H1 (cell line): ENCODE measurements around the gene DEUP1. TPM values are rescaled to one million over a fixed set of nuclear protein-coding genes. Genes with fewer than 3 reads are reported as not detected.
A peak's percentile ranks its signal among the peaks of the same experiment; 100 is the strongest.

Experiments
- CTCF ChIA-PET: fragments of 300-600 bp; sonication (Branson Sonifier 250); formaldehyde crosslinking; loops from one replicate; lab custom pipeline; 2021; ENCODE audit not compliant: partially characterized antibody; lab: Charles Lee
- POLR2A ChIA-PET: fragments of 300-600 bp; sonication (Branson Sonifier 250); formaldehyde crosslinking; loops from one replicate; lab custom pipeline; 2021; ENCODE audit warnings: inconsistent platforms; ENCODE audit not compliant: partially characterized antibody; lab: Charles Lee
- DNase-seq, 2 experiments: peaks; one replicate each; pipeline versions ENCODE4 v3.0.0 to v3.0.0-alpha.2; 2010 to 2022; ENCODE audit warnings: low spot score in 2 of 2, low read depth in 1 of 2, mixed read lengths in 1 of 2
- FAIRE-seq: peaks from 2 replicates; lab custom pipeline; 2011; peaks lifted over from hg19 to GRCh38; lab: Jason Lieb, UNC
- H2AFZ ChIP-seq: 2 replicates; pipeline ENCODE4 v1.8.1; 2012; ENCODE audit warnings: low read length, inconsistent platforms
- H2AK5ac ChIP-seq: 2 replicates; pipeline ENCODE4 v1.6.1; 2013; ENCODE audit warnings: low read depth, low read length
- H2BK120ac ChIP-seq: replicated peaks from 2 replicates; pipeline ENCODE3; 2013; ENCODE audit warnings: low read depth, low read length, inconsistent platforms
- H2BK12ac ChIP-seq: 2 replicates; pipeline ENCODE4 v1.6.1; 2013; ENCODE audit warnings: low read depth, low read length
- H2BK15ac ChIP-seq: 2 replicates; pipeline ENCODE4 v1.6.1; 2013; ENCODE audit warnings: low read length
- H2BK20ac ChIP-seq: 2 replicates; pipeline ENCODE4 v1.6.1; 2013; ENCODE audit warnings: low read length
- H2BK5ac ChIP-seq: 2 replicates; pipeline ENCODE4 v1.6.1; 2013; ENCODE audit warnings: low read depth, low read length
- H3K14ac ChIP-seq: 2 replicates; pipeline ENCODE4 v1.6.1; 2013; ENCODE audit warnings: inconsistent platforms; ENCODE audit not compliant: insufficient read length
- H3K18ac ChIP-seq: 2 replicates; pipeline ENCODE4 v1.6.1; 2013; ENCODE audit warnings: low read length; ENCODE audit errors: extremely low read depth
- H3K23ac ChIP-seq: 2 replicates; pipeline ENCODE4 v1.6.1; 2013; ENCODE audit warnings: inconsistent platforms; ENCODE audit not compliant: insufficient read length
- H3K23me2 ChIP-seq: 2 replicates; pipeline ENCODE4 v1.6.1; 2013; ENCODE audit warnings: low read depth, low read length
- H3K27ac ChIP-seq: 2 replicates; pipeline ENCODE4 v1.6.1; 2011; ENCODE audit warnings: low read depth, low read length, inconsistent platforms
- H3K27me3 ChIP-seq, 4 experiments: replicated peaks in 1 of 4; 1 replicate in 1 of 4; 2 replicates in 3 of 4; pipeline versions ENCODE4 v1.6.1 to v1.8.1; 2011 to 2013; ENCODE audit warnings: low read length in 3 of 4, mild to moderate bottlenecking in 3 of 4, inconsistent platforms in 2 of 4, mixed read lengths in 2 of 4, moderate library complexity in 1 of 4; ENCODE audit not compliant: control insufficient read depth in 3 of 4, insufficient read depth in 3 of 4; ENCODE audit errors: extremely low read depth in 1 of 4
- H3K36me3 ChIP-seq, 4 experiments: 2 replicates each; pipeline versions ENCODE4 v1.6.1 to v1.8.1; 2011 to 2013; ENCODE audit warnings: mild to moderate bottlenecking in 4 of 4, low read length in 3 of 4, moderate library complexity in 2 of 4, control low read depth in 1 of 4, inconsistent platforms in 1 of 4; ENCODE audit not compliant: insufficient read depth in 4 of 4, control insufficient read depth in 2 of 4
- H3K4ac ChIP-seq: replicated peaks from 2 replicates; pipeline ENCODE3; 2013; ENCODE audit warnings: low read length, low read depth, mixed read lengths, inconsistent platforms; ENCODE audit not compliant: insufficient read length
- H3K4me1 ChIP-seq, 4 experiments: replicated peaks in 1 of 4; 1 replicate in 1 of 4; 2 replicates in 3 of 4; pipeline versions ENCODE4 v1.6.1 to v1.8.1; 2011 to 2013; ENCODE audit warnings: low read length in 3 of 4, inconsistent platforms in 2 of 4, mixed read lengths in 1 of 4; ENCODE audit not compliant: insufficient read depth in 4 of 4, control insufficient read depth in 3 of 4
- H3K4me2 ChIP-seq, 2 experiments: 2 replicates each; pipeline versions ENCODE4 v1.6.1 to v1.8.1; 2011 to 2013; ENCODE audit warnings: low read depth in 2 of 2, low read length in 2 of 2, control low read depth in 1 of 2, inconsistent platforms in 1 of 2, mild to moderate bottlenecking in 1 of 2; ENCODE audit not compliant: insufficient read depth in 1 of 2
- H3K4me3 ChIP-seq, 4 experiments: fragments of 200-600, 300-600 bp in 1 of 4; sonication (generic), shearing (Covaris generic), sonication (Bioruptor Twin) in 1 of 4; 2 replicates each; pipeline versions ENCODE4 v1.5.1 to v1.8.1; 2011 to 2016; ENCODE audit warnings: low read length in 4 of 4, low read depth in 3 of 4, control low read depth in 2 of 4, inconsistent platforms in 2 of 4, mild to moderate bottlenecking in 2 of 4, mixed read lengths in 1 of 4, moderate library complexity in 1 of 4; ENCODE audit not compliant: insufficient read depth in 2 of 4; ENCODE audit errors: extremely low read depth in 1 of 4
- H3K56ac ChIP-seq: replicated peaks from 2 replicates; pipeline ENCODE3; 2013; ENCODE audit warnings: low read depth, mild to moderate bottlenecking, mixed read lengths, low read length, inconsistent platforms; ENCODE audit not compliant: insufficient read length
- H3K79me1 ChIP-seq: 2 replicates; pipeline ENCODE4 v1.6.1; 2013; ENCODE audit warnings: low read depth, low read length, control low read depth
- H3K79me2 ChIP-seq, 2 experiments: 2 replicates each; pipeline versions ENCODE4 v1.6.1 to v1.8.1; 2012 to 2013; ENCODE audit warnings: low read length in 2 of 2, mild to moderate bottlenecking in 2 of 2, inconsistent platforms in 1 of 2; ENCODE audit not compliant: insufficient read depth in 2 of 2, control insufficient read depth in 1 of 2
- H3K9ac ChIP-seq, 4 experiments: replicated peaks in 1 of 4; 1 replicate in 1 of 4; 2 replicates in 3 of 4; pipeline versions ENCODE4 v1.6.1 to v1.8.1; 2011 to 2013; ENCODE audit warnings: low read depth in 3 of 4, low read length in 3 of 4, control low read depth in 2 of 4, mild to moderate bottlenecking in 2 of 4, moderate library complexity in 2 of 4, inconsistent platforms in 1 of 4; ENCODE audit errors: extremely low read depth in 1 of 4
- H3K9me3 ChIP-seq, 2 experiments: 2 replicates each; pipeline versions ENCODE4 v1.6.1 to v1.8.1; 2012 to 2013; ENCODE audit warnings: mild to moderate bottlenecking in 2 of 2, moderate library complexity in 2 of 2, control low read depth in 1 of 2, inconsistent platforms in 1 of 2, low read depth in 1 of 2, low read length in 1 of 2, mixed read lengths in 1 of 2; ENCODE audit not compliant: insufficient read depth in 2 of 2
- H4K20me1 ChIP-seq, 2 experiments: replicated peaks in 1 of 2; 2 replicates each; pipeline versions ENCODE3 to v1.8.1; 2011 to 2013; ENCODE audit warnings: inconsistent platforms in 2 of 2, low read length in 2 of 2, mild to moderate bottlenecking in 1 of 2; ENCODE audit not compliant: insufficient read depth in 2 of 2, control insufficient read depth in 1 of 2
- H4K5ac ChIP-seq: 2 replicates; pipeline ENCODE4 v1.6.1; 2013; ENCODE audit warnings: low read length, low read depth, mixed read lengths, inconsistent platforms; ENCODE audit not compliant: insufficient read length
- H4K8ac ChIP-seq: 2 replicates; pipeline ENCODE4 v1.8.0; 2013; ENCODE audit warnings: mild to moderate bottlenecking, moderate library complexity, low read length, inconsistent platforms; ENCODE audit not compliant: insufficient read depth; ENCODE audit errors: extremely low read depth
- H4K91ac ChIP-seq: replicated peaks from 2 replicates; pipeline ENCODE3; 2013; ENCODE audit warnings: low read length, mixed read lengths, inconsistent platforms; ENCODE audit not compliant: insufficient read length
- BACH1 ChIP-seq: IDR thresholded peaks from 2 replicates; pipeline ENCODE4 v1.6.1; 2012; ENCODE audit warnings: low read length, improper control_type of control experiment
- CEBPB ChIP-seq: IDR thresholded peaks from 2 replicates; pipeline ENCODE4 v1.6.1; 2012; ENCODE audit warnings: low read depth, low read length
- EP300 ChIP-seq, 2 experiments: IDR thresholded peaks; 1 replicate in 1 of 2; 2 replicates in 1 of 2; pipeline ENCODE4 v1.6.1; 2011 to 2012; ENCODE audit warnings: low read depth in 2 of 2, low read length in 2 of 2, mild to moderate bottlenecking in 2 of 2, borderline replicate concordance in 1 of 2, inconsistent platforms in 1 of 2, moderate library complexity in 1 of 2
- HDAC2 ChIP-seq, 2 experiments: fragments of 300-600 bp in 1 of 2; sonication (generic) in 1 of 2; IDR thresholded peaks; 2 replicates each; pipeline ENCODE4 v1.6.1; 2011 to 2012; ENCODE audit warnings: low read depth in 2 of 2, low read length in 2 of 2, mild to moderate bottlenecking in 2 of 2, moderate library complexity in 2 of 2, borderline replicate concordance in 1 of 2, inconsistent platforms in 1 of 2
- JUND ChIP-seq: IDR thresholded peaks from 2 replicates; pipeline ENCODE4 v1.6.1; 2011; ENCODE audit warnings: mild to moderate bottlenecking, improper control_type of control experiment, low read length
- NRF1 ChIP-seq: IDR thresholded peaks from 2 replicates; pipeline ENCODE4 v1.6.1; 2011; ENCODE audit warnings: mild to moderate bottlenecking, low read depth, low read length, improper control_type of control experiment
- RAD21 ChIP-seq, 2 experiments: IDR thresholded peaks in 1 of 2; conservative IDR thresholded peaks in 1 of 2; 2 replicates each; pipeline ENCODE4 v1.6.1; 2011; ENCODE audit warnings: low read depth in 2 of 2, low read length in 2 of 2, improper control_type of control experiment in 1 of 2, inconsistent platforms in 1 of 2, mild to moderate bottlenecking in 1 of 2, moderate library complexity in 1 of 2
- RFX5 ChIP-seq: IDR thresholded peaks from 2 replicates; pipeline ENCODE4 v1.6.1; 2011; ENCODE audit warnings: low read depth, low read length, improper control_type of control experiment, borderline replicate concordance
- SIX5 ChIP-seq: IDR thresholded peaks from 2 replicates; pipeline ENCODE4 v1.6.1; 2011; ENCODE audit warnings: mild to moderate bottlenecking, low read depth, low read length
- SP1 ChIP-seq: IDR thresholded peaks from 2 replicates; pipeline ENCODE4 v1.6.1; 2011; ENCODE audit warnings: low read depth, low read length
- TAF1 ChIP-seq: IDR thresholded peaks from 2 replicates; pipeline ENCODE4 v1.6.1; 2011; ENCODE audit warnings: mild to moderate bottlenecking, low read depth, low read length
- TCF12 ChIP-seq: IDR thresholded peaks from 2 replicates; pipeline ENCODE4 v1.6.1; 2011; ENCODE audit warnings: low read depth, mild to moderate bottlenecking, low read length
- WGBS, 2 experiments: shearing (Covaris generic) in 1 of 2; methylation state at CpG; one replicate each; pipeline versions ENCODE4 v1.1.6 to v1.1.7; 2013 to 2015; ENCODE audit warnings: low lambda C conversion rate in 2 of 2, mixed read lengths in 2 of 2, inconsistent platforms in 1 of 2, low coverage in 1 of 2, missing lambda C conversion rate in 1 of 2; ENCODE audit not compliant: insufficient replicate concordance in 2 of 2, insufficient coverage in 1 of 2, insufficient read length in 1 of 2; ENCODE audit errors: extremely low coverage in 1 of 2, missing lambda C conversion rate in 1 of 2; 5-methylcytosine and 5-hydroxymethylcytosine counted together
- polyA plus RNA-seq, 7 experiments: library from polyadenylated mRNA; depleted of rRNA in 3 of 7; stranded (reverse) in 5 of 7; unstranded in 2 of 7; fragments of >200 nt in 5 of 7; fragments of 200-250 nt in 2 of 7; gene quantifications; 1 replicate in 5 of 7; 2 replicates in 1 of 7; 4 replicates in 1 of 7; pipeline versions ENCODE4 v1.2.1 to v1.2.3, GENCODE V29; 2011 to 2013; ENCODE audit warnings: missing spikeins in 2 of 7, mixed read lengths in 2 of 7
- total RNA-seq: library from RNA; stranded (reverse); fragmentation: NEBNext Ultra II Directional; extraction: Animal tissue kit (Norgen Biotek cat#: 25700); gene quantifications from 2 replicates; pipeline ENCODE4 v1.2.1, GENCODE V29; 2021

DEUP1 gene
- total and polyA plus RNA-seq, 2 of the 8 experiments (the other 6 are each of a cell fraction or from before 2014, with no cell fraction given), result 0.45 TPM; not detected in 1

DNA sequence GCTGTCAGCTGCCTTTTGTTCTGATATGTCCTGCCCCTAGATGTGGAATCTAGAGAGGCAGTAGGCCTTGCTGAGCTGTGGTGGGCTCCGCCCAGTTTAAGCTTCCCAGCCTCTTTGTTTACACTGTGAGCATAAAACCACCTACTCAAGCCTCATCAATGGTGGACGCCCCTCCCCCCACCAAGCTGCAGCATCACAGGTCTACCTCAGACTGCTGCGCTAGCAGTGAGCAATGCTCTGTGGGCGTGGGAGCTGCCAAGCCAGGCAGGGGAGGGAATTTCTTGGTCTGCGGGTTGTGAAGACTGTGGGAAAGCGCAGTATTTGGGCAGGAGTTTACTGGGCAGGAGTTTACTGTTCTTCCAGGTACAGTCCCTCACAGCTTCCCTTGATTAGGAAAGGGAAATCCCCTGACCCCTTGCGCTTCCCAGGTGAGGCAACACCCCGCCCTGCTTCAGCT, 114.1 kb downstream of the DEUP1 start:
- Histone ChIP-seq H3K4me1 (peaks cover 0 to 6% (median 2%) of the 10 kb centered on the region in 4 experiments; a peak in 5 of 7 replicates), H3K9me3 (no peaks in the 10 kb centered on the region), H4K5ac (peak overlapping the region; percentile 75), H3K4me3 (peak overlapping the region in 1 of 4 experiments; percentile 14; a peak in 1 of 8 replicates), H3K56ac (no peak overlapping the region), H3K23me2 (no peaks in the 10 kb centered on the region), H2BK120ac (peak overlapping the region; percentile 54), H3K14ac (peak overlapping the region; percentile 79), H3K9ac (peak overlapping the region in 2 of 4 experiments; percentile 14 to 43; a peak in 2 of 7 replicates), H3K79me2 (no peaks in the 10 kb centered on the region), H3K23ac (no peak overlapping the region), H3K4me2 (peak overlapping the region; percentile 52 to 59), H3K18ac (peak overlapping the region; percentile 63), H2AFZ (peak overlapping the region; percentile 89), H2BK12ac (peak overlapping the region; percentile 62), H4K8ac (peak overlapping the region; percentile 95), H2BK15ac (peak overlapping the region; percentile 73), H3K27me3 (no peaks in the 10 kb centered on the region), H3K4ac (no peak overlapping the region), H4K91ac (no peak overlapping the region), H3K27ac (0 out of 2 replicates have a peak overlapping the region, but pooled peaks have one; percentile 34), H4K20me1 (no peaks in the 10 kb centered on the region), H2BK20ac (no peak overlapping the region), H2AK5ac (no peak overlapping the region), H3K79me1 (no peaks in the 10 kb centered on the region), H2BK5ac (peak overlapping the region; percentile 27; the same call in 1 of the 2 replicates), H3K36me3 (no peaks in the 10 kb centered on the region)
- CTCF ChIA-PET, result interaction anchor here (0.6 to 1.6 kb wide), 5 partner anchors 9 to 105 kb away, joined by 3 to 4 read pairs (median 3); no protein-coding TSS in a partner anchor
- POLR2A ChIA-PET, result interaction anchor here (1.0 to 1.6 kb wide), 5 partner anchors 9 to 96 kb away, joined by 3 to 6 read pairs (median 3); no protein-coding TSS in a partner anchor
- WGBS, 2 experiments, result 52% methylated on average over 8 of the region's 8 CpGs; no CpG with 5 or more reads in 1 of the 2 experiments
- DNase-seq (peak; percentile 69 to 78), FAIRE-seq (no peak)
- TF ChIP-seq RAD21 (IDR thresholded peaks at IDR 0.05 in 1 of 2, conservative IDR thresholded peaks at IDR 0.05 in 1 of 2; ENCODE audit: low read depth in 2 of 2, low read length in 2 of 2) (no peak; a peak in 1 of 4 replicates), JUND (no peak), BACH1 (peak; percentile 20; the same call in 1 of the 2 replicates), RFX5 (no peak), TCF12 (0 out of 2 replicates have a peak, but pooled peaks have one; percentile 6), SP1 (peak; percentile 77; the same call in 1 of the 2 replicates), EP300 (IDR thresholded peaks at IDR 0.05; ENCODE audit: borderline replicate concordance in 1 of 2, low read depth in 2 of 2, low read length in 2 of 2) (peak in 1 of 2 experiments; percentile 49; a peak in 1 of 3 replicates), NRF1 (no peak), CEBPB (no peak), HDAC2 (IDR thresholded peaks at IDR 0.05; ENCODE audit: borderline replicate concordance in 1 of 2, low read depth in 2 of 2, low read length in 2 of 2) (0 out of 4 replicates have a peak, but pooled peaks of 1 of the 2 experiments have one; percentile 40), SIX5 (no peak), TAF1 (peak; percentile 65)
